ENCODE results near the gene XG.

DNA sequence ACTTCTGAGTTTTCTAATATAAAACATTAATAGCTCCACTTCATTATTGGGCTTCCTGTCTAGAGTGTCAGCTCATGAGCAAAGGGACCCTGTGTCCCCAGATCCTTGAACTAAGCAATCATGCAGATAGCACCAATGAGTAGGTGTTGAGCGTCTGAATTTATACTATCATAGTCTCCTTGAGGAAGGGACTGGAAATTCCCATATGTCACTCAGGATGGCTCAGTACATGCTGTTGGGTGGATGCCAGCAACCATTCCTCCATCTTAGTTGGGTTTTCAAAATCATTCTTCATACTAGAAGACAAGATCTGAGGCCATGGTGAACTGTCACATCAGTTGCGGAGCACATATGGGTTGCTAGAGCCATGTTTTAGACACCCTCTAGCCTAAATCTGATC lies 33.0 kb upstream of the XG start:
- TF ChIP-seq, protein P1, sequence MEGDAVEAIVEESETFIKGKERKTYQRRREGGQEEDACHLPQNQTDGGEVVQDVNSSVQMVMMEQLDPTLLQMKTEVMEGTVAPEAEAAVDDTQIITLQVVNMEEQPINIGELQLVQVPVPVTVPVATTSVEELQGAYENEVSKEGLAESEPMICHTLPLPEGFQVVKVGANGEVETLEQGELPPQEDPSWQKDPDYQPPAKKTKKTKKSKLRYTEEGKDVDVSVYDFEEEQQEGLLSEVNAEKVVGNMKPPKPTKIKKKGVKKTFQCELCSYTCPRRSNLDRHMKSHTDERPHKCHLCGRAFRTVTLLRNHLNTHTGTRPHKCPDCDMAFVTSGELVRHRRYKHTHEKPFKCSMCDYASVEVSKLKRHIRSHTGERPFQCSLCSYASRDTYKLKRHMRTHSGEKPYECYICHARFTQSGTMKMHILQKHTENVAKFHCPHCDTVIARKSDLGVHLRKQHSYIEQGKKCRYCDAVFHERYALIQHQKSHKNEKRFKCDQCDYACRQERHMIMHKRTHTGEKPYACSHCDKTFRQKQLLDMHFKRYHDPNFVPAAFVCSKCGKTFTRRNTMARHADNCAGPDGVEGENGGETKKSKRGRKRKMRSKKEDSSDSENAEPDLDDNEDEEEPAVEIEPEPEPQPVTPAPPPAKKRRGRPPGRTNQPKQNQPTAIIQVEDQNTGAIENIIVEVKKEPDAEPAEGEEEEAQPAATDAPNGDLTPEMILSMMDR (IDR thresholded peaks at IDR 0.05; ENCODE audit: insufficient read depth, low read length, poor library complexity, severe bottlenecking) = no peak
- no peak for TF ChIP-seq EZH2phosphoT487 (conservative IDR thresholded peaks at IDR 0.05; ENCODE audit: low read length)

All from SU-DHL-6 (cell line).